GM12865 (cell line): ENCODE results near the gene WFDC5.

Experiments
- DNase-seq: peaks from one replicate; pipeline ENCODE4 v3.0.0; 2010; ENCODE audit warnings: low read depth
- H3K4me3 ChIP-seq: 2 replicates; pipeline ENCODE4 v1.5.1; 2011; ENCODE audit warnings: mild to moderate bottlenecking, low read depth, low read length, control low read depth
- CTCF ChIP-seq: IDR thresholded peaks from 2 replicates; pipeline ENCODE4 v1.5.1; 2011; ENCODE audit warnings: low read length, control low read depth, low read depth, inconsistent platforms; ENCODE audit not compliant: insufficient read depth; ENCODE audit errors: missing control alignments

Gene WFDC5

DNA sequence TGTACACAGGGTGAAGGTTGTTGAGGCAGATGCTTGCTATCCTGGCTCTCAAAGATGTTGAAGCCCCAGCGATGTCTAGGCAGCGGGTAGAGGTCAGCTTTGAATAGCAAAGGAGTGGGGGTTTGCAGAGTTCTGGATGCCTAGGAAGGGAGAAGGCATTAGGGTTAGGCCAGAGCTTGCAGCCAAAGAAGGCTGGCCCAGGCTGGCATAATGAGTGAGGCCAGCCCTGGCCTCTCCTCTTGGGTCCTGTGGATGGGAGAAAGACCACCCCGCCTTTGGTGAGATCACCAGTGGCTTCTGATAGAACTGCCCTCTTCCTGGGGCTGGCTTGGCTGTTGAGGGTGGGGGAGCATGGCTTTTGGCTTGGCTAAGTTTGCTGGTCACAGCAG is 406 bp upstream of the WFDC5 start:
- DNase-seq, result no peak
- TF ChIP-seq CTCF, result no peak
- H3K4me3 ChIP-seq, result no peak overlapping the region

DNA sequence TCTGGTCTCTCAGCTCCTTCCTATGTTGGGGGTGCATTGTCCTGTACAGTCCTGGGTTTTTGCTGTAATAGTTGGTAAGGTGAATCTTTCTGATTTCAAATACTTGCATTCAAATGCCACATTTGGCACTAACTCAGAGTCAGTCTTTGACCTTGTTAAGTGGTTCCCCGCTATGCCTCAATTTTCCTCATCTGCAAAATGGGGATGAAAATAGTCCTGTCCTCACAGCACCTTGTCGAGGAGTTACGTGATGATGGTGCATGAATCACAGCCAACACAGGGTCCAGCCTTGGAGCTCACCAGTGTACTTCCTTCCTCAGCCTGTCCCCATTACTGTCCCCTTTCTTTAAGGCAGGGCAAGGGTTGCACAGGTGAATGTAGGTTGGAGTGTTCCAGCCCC is 1.1 kb downstream of the WFDC5 start:
- no peak overlapping the region for H3K4me3 ChIP-seq
- no peak for TF ChIP-seq CTCF
- DNase-seq, result no peak

DNA sequence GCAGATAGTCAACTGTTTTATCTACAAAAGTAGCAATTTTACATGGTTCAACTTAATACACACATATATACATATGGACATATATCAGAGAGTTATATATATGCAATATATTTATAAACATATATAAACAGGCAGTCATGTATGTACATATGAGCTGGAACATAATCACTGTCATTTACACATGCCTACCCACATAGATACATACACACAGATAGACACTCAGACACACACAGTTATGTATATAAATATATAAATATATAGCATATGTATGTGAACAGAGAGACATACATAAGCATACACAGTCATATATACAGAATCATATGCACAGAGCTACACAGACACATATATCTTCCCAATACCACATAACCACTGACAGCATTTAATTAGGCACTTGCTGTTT is 2.2 kb downstream of the WFDC5 start:
- H3K4me3 ChIP-seq, result no peak overlapping the region
- no peak for TF ChIP-seq CTCF
- DNase-seq, result no peak

DNA sequence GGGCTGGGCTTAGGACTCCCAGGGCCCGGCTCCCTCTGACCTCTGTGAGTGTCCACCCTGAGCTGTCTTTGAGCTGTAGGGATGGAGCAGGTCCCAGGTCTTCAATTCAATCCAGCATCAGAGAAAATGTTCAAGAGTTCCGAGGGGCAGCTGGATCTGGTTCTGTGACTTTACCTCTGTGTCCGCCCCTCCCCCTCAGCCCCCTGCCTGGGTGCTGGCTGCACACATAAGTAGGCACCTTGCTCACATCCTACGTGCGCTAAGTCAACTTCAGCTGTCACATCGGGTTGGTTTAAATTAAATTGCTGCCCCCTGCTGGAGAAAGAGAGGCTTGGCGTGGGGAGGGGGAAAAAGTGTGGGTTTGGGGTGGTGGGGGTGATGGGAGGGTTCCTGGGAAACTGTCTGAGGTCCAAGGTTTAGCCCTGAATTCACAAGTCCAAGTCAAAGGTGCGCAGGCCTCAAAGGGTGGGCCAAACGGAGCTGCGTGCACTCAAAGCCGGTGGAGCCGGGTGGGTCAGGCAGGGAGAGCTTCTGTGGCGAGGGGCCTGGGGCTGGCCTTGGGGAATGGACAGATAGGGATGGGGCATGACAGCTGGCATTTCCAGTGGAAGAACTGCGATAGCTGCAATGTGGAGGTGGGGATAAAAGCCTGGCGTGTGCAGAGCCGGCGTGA is 3.0 kb downstream of the WFDC5 start:
- DNase-seq, result peak; percentile 18
- H3K4me3 ChIP-seq, result no peak overlapping the region
- peak; percentile 45 for TF ChIP-seq CTCF

GRCh38 chr20:45111285-45111684 is 3.7 kb downstream of the WFDC5 start:
- TF ChIP-seq CTCF, result no peak
- no peak for DNase-seq
- no peak overlapping the region for H3K4me3 ChIP-seq

DNA sequence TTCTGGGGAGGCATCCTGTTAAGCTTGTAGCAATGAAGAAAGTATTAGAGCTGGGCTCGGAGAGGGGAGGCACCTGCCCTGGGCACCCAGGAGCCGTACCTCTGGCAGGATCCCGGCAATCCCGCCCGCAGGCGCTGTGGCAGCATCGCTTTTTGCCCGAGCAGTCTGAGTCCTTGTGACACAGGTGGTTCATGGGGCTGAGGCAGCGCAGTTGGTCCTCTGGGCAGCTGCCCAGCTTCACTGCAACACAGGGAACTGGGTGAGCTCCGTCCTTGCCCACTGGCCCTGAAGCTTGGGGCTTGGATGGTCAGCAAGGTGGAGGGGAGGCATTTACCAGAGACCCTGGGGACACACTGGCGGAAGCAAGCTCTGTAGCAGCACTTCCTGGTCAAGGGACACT is 4.7 kb downstream of the WFDC5 start:
- no peak for DNase-seq
- TF ChIP-seq CTCF, result no peak
- H3K4me3 ChIP-seq, result no peak overlapping the region

GRCh38 chr20:45109634-45110033 is 5.3 kb downstream of the WFDC5 start:
- no peak for DNase-seq
- no peak for TF ChIP-seq CTCF
- no peak overlapping the region for H3K4me3 ChIP-seq
